Mucosa of stomach (tissue), 1 donor: ENCODE measurements around the gene SPTBN4.
"Not testable (repeated sequence)": the region's sequence is repeated elsewhere in the genome, so short reads cannot be mapped to it uniquely, and the experiment has no call there.

ENCODE experiments used
- H3K27me3 ChIP-seq: one replicate; pipeline ENCODE4 v1.7.0; 2013; ENCODE audit warnings: mild to moderate bottlenecking, low read length; ENCODE audit not compliant: control insufficient read depth, insufficient read depth
- H3K36me3 ChIP-seq: one replicate; pipeline ENCODE4 v1.7.0; 2013; ENCODE audit warnings: low read length; ENCODE audit not compliant: control insufficient read depth, insufficient read depth
- H3K4me1 ChIP-seq: one replicate; pipeline ENCODE4 v1.7.0; 2013; ENCODE audit warnings: mild to moderate bottlenecking, low read length; ENCODE audit not compliant: control insufficient read depth, insufficient read depth
- H3K4me3 ChIP-seq: one replicate; pipeline ENCODE4 v1.7.0; 2013; ENCODE audit warnings: low read length
- H3K9ac ChIP-seq: one replicate; pipeline ENCODE4 v1.7.0; 2013; ENCODE audit warnings: mild to moderate bottlenecking, low read length, moderate library complexity
- H3K9me3 ChIP-seq: one replicate; pipeline ENCODE4 v1.7.0; 2013; ENCODE audit warnings: mild to moderate bottlenecking, low read length, moderate library complexity; ENCODE audit not compliant: control insufficient read depth
- donor health status: Pancreatic carcinoma.

The SPTBN4 gene

DNA sequence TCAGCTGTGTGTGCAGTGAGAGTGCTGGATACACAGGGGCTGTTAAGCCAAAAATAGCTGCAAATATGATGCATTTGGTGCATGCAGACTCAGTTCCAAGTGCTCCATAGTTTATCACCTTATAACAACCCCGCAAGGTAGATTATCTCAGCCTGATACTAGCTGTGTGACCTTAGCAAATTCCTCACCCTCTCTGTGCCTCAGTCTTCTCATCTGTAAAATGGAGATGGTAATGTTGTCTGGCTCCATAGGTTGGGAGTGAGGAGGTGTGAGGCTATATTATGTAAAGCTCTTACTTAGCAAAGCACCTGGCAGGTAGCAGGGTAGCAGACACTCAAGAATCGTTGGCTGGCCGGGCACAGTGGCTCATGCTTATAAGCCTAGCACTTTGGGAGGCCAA, 86.0 kb downstream of the SPTBN4 start:
- Histone ChIP-seq H3K4me3 (no peak overlapping the region), H3K36me3 (no peaks in the 10 kb centered on the region), H3K27me3 (peaks cover 38% of the 10 kb centered on the region), H3K9me3 (no peaks in the 10 kb centered on the region), H3K9ac (no peak overlapping the region), H3K4me1 (no peaks in the 10 kb centered on the region)

- Histone ChIP-seq H3K4me3 (no peak overlapping the region), H3K27me3 (peaks cover 33% of the 10 kb centered on the region), H3K36me3 (no peaks in the 10 kb centered on the region), H3K9ac (no peak overlapping the region), H3K9me3 (no peaks in the 10 kb centered on the region), H3K4me1 (no peaks in the 10 kb centered on the region)
Measured at GRCh38 chr19:40553885-40554857, 87.4 kb downstream of the SPTBN4 start.

GRCh38 chr19:40555978-40556689, 89.3 kb downstream of the SPTBN4 start:
- no peaks in the 10 kb centered on the region for H3K36me3 ChIP-seq
- H3K4me3 ChIP-seq, result no peak overlapping the region
- H3K9me3 ChIP-seq, result no peaks in the 10 kb centered on the region
- no peaks in the 10 kb centered on the region for H3K4me1 ChIP-seq
- H3K9ac ChIP-seq, result no peak overlapping the region
- peaks cover 36% of the 10 kb centered on the region for H3K27me3 ChIP-seq

DNA sequence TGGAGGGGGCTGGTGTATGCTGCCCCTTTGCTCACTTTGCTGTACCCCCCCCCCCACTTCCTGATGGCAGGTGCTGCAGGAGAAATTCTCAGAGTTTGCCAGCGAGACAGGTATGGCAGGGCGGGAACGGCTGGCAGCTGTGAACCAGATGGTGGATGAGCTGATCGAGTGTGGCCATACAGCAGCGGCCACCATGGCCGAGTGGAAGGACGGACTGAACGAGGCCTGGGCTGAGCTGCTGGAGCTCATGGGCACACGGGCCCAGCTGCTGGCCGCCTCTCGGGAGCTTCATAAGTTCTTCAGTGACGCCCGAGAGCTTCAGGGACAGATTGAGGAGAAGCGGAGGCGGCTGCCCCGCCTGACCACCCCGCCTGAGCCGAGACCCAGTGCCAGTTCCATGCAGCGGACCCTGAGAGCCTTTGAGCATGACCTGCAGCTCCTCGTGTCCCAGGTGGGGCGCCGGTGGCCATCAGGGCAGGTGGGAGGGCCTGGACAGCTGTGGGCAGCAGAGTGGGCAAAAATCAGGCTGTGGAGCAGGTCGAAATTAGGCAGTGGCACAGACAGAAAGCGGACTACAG, 90.2 kb downstream of the SPTBN4 start:
- H3K4me1 ChIP-seq, result no peaks in the 10 kb centered on the region
- H3K27me3 ChIP-seq, result peaks cover 36% of the 10 kb centered on the region
- H3K4me3 ChIP-seq, result no peak overlapping the region
- H3K9ac ChIP-seq, result no peak overlapping the region
- H3K9me3 ChIP-seq, result no peaks in the 10 kb centered on the region
- H3K36me3 ChIP-seq, result no peaks in the 10 kb centered on the region

DNA sequence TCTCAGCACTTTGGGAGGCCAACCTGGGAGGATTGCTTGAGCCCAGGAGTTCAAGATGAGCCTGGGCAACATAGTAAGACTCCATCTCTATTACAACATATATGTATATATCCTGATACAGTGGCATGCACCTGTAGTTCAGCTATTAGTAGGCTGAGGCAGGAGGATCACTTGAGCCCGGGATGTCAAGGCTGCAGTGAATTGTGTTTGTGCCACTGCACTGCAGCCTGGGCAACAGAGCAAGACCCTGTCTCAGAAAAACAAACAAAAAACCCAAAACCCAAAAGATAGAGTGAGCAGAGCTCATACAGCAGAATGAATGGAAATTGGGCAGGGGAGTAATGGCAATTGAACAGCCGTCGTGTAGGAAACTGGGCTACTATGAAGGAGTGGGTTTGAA, 92.6 kb downstream of the SPTBN4 start:
- Histone ChIP-seq H3K36me3 (no peaks in the 10 kb centered on the region), H3K27me3 (peaks cover 18% of the 10 kb centered on the region), H3K4me1 (no peaks in the 10 kb centered on the region), H3K9me3 (no peaks in the 10 kb centered on the region), H3K9ac (no peak overlapping the region), H3K4me3 (no peak overlapping the region)

GRCh38 chr19:40560092-40560507, 93.3 kb downstream of the SPTBN4 start:
- Histone ChIP-seq H3K27me3 (peaks cover 11% of the 10 kb centered on the region), H3K36me3 (no peaks in the 10 kb centered on the region), H3K4me3 (no peak overlapping the region), H3K4me1 (no peaks in the 10 kb centered on the region), H3K9me3 (no peaks in the 10 kb centered on the region), H3K9ac (no peak overlapping the region)

DNA sequence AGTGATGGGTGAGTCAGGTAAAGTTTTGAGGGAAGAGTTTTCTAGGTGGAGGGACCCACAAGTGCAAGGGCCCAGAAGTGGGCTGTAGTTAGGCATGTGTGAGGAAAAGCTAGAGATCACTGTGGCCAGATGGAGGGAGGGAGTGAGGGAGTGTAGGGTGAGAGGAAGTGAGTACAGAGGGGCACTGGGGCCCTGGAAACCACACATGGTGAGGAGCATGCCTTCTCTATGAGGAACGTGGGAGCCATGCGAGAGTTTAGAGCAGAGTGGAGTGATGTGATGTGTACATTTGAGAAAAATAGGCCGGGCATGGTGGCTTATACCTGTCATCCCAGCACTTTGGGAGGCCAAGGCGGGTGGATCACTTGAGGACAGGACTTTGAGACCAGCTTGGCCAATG, 95.1 kb downstream of the SPTBN4 start:
- H3K4me3 ChIP-seq, result no peak overlapping the region
- no peak overlapping the region for H3K9ac ChIP-seq
- no peaks in the 10 kb centered on the region for H3K9me3 ChIP-seq
- H3K36me3 ChIP-seq, result no peaks in the 10 kb centered on the region
- H3K4me1 ChIP-seq, result no peaks in the 10 kb centered on the region
- H3K27me3 ChIP-seq, result peaks cover 19% of the 10 kb centered on the region

DNA sequence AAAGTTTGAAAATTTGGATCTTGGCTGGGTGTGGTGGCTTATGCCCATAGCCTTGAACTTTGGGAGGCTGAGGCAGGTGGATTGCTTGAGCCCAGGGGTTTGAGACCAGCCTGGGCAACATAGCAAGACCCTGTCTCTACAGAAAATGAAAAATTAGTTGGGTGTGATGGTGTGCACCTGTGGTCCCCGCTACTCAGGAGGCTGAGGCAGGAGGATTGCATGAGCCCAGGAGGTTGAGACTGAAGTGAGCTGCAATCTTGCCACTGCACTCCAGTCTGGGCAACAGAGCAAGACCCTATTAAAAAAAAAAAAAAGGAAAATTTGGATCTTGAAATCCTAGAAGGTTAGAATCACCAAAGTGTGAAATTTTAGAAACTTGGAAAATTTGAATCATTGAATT, 97.7 kb downstream of the SPTBN4 start:
- H3K36me3 ChIP-seq, result not testable (repeated sequence)
- H3K27me3 ChIP-seq, result peaks cover 38% of the 10 kb centered on the region

GRCh38 chr19:40565355-40565754, 98.6 kb downstream of the SPTBN4 start:
- Histone ChIP-seq H3K9ac (no peak overlapping the region), H3K36me3 (no peaks in the 10 kb centered on the region), H3K27me3 (peaks cover 40% of the 10 kb centered on the region), H3K9me3 (no peaks in the 10 kb centered on the region), H3K4me3 (no peak overlapping the region), H3K4me1 (peaks cover 10% of the 10 kb centered on the region)

More for the DNA sequence above, 97.7 kb downstream of the SPTBN4 start:
- not testable (repeated sequence) for H3K9me3 ChIP-seq, H3K4me3 ChIP-seq, H3K4me1 ChIP-seq, H3K9ac ChIP-seq

DNA sequence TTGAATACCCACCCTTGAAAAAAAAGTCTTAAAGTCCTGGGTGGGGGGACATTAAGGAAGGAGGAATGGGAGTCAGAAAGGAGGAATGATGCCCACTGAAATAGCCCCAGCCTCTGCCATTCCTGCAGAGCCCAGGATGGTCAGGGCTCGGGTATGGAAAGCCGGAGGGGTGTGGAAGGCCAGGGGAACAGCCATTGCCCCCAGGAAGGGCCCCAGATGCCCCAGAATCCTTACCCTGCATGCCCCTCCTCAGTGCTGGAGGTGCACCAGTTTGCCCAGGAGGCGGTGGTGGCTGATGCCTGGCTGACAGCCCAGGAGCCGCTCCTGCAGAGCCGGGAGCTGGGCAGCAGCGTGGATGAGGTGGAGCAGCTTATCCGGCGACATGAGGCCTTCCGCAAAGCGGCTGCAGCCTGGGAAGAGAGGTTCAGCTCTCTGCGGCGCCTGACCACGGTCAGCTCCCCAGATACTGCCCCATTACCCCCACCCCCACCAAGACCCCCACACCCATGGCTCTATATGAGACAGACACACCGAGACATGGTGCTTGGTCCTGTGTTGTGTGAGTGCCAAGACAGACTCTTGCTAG, 99.2 kb downstream of the SPTBN4 start:
- H3K27me3 ChIP-seq, result peaks cover 38% of the 10 kb centered on the region
- H3K36me3 ChIP-seq, result no peaks in the 10 kb centered on the region
- no peaks in the 10 kb centered on the region for H3K9me3 ChIP-seq
- H3K4me3 ChIP-seq, result no peak overlapping the region
- H3K9ac ChIP-seq, result no peak overlapping the region
- peaks cover 10% of the 10 kb centered on the region for H3K4me1 ChIP-seq

DNA sequence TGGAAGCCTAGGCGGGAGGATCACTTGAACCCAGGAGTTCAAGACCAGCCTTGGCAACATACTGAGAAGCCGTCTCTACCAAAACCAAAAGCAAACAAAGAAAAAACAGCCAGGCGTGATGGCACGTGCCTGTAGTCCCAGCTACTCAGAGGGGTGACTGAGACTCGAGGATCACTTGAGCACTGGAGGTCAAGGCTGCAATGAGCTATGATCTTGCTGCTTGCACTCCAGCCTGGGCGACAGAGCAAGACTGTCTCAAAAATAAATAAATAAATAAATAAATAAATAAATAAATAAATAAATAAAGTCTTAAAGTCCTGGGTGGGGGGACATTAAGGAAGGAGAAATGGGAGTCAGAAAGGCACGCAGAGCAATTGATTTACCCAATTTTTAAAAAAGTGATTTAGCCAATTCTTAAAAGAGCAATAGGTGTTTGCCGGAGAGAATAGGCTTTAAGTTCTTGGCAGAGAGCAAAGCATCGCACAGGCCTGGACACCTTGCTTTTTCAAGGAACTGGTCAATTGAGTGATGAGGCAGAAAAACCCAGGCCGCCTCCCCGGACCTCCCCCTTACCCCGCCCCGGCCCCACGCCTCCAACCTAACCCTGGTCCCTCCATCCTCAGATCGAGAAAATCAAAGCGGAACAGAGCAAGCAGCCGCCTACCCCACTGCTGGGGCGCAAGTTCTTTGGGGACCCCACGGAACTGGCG, 100.4 kb downstream of the SPTBN4 start:
- Histone ChIP-seq H3K9ac (no peak overlapping the region), H3K4me3 (no peak overlapping the region), H3K27me3 (peaks cover 38% of the 10 kb centered on the region), H3K4me1 (peaks cover 10% of the 10 kb centered on the region), H3K9me3 (no peaks in the 10 kb centered on the region), H3K36me3 (no peaks in the 10 kb centered on the region)
